GM19395 (cell line): ENCODE measurements around the gene LRRC1.

Experiments used
- ATAC-seq: cut with Tn5 transposase; IDR thresholded peaks from one replicate; pipeline ENCODE4 v1.9.1; 2021; ENCODE audit warnings: mild to moderate bottlenecking, moderate library complexity; ENCODE audit not compliant: unreplicated experiment

LRRC1 gene

GRCh38 chr6:53845280-53846195 lies 50.7 kb downstream of the LRRC1 start:
- ATAC-seq = no peak

- ATAC-seq = no peak
These were observed 51.4 kb downstream of the LRRC1 start for GRCh38 chr6:53846250-53846649.

GRCh38 chr6:53847796-53848314 lies 53.0 kb downstream of the LRRC1 start:
- ATAC-seq = no peak

- ATAC-seq = no peak
These were observed 55.7 kb downstream of the LRRC1 start for GRCh38 chr6:53850527-53850926.

DNA sequence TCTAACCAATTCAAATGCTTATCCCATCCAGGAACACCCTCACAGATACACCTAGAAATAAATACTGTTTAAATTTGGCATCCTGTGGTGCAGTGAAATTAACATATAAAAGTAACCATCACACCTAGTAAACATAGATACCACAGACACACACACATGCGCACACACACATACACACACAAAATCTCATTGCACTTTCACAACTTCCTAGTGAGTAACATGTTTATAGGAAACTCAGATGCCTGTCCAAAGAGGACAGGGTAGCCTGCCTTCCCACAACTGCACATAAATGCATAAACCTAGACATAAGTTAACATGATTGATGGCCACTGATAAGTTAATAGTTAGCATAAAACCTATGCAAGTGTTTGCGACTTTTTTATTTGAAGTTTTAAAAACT lies 56.8 kb downstream of the LRRC1 start:
- no peak for ATAC-seq

- no peak for ATAC-seq
These were observed 58.0 kb downstream of the LRRC1 start for GRCh38 chr6:53852805-53853204.

DNA sequence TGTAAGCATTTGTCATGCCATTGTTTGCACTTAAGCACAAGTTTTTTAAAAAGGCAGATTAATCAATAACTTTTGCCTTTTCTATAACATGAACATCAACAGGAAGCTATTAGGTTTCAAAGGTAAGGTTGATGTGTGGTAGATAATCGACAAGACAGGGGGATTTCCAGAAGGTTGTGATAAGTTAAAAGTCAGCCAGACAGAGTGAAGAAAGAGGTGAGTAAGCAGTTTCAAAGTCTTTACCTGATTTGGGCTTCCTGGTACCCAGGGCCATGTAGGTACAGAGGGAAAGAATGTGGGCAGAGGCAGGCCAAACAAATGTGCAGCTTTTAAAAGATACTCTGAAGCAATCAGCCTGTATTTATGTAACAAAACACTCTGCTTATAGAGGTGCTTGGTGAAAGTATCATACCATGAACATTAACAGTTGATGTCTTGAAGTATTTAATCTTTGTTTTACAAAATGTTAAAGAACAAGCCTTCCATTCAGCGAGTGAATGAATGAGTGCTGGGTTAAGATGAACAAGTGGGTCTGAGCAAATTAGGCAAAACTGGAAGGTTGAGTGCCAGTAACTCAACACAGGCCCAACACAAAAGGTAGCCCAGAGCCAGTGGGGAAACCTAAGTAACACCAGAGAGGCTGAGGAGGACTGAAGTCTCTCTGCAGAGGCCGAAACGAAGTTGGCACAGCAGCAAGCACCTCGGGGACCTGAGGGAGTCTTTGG lies 60.2 kb downstream of the LRRC1 start:
- ATAC-seq = peak; percentile 93

DNA sequence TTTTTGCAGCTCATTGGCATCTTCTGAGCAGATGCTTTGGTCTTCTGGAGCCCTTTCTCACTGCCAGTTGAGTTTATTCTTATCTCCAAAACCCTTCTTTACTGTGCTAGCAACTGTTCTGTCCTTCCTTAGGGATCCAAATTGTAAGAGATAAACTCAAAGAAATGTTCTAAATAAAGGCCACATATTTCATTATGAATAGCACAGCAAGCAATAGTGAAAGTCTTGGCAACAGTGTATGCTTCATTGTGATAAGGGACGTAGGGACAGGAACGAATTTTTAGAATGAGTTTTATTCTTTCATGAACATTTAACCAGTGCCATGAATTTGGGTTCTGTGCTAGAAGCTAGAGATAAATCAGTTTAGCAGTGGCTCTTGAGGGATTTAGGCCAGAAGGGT lies 61.1 kb downstream of the LRRC1 start:
- no peak for ATAC-seq

DNA sequence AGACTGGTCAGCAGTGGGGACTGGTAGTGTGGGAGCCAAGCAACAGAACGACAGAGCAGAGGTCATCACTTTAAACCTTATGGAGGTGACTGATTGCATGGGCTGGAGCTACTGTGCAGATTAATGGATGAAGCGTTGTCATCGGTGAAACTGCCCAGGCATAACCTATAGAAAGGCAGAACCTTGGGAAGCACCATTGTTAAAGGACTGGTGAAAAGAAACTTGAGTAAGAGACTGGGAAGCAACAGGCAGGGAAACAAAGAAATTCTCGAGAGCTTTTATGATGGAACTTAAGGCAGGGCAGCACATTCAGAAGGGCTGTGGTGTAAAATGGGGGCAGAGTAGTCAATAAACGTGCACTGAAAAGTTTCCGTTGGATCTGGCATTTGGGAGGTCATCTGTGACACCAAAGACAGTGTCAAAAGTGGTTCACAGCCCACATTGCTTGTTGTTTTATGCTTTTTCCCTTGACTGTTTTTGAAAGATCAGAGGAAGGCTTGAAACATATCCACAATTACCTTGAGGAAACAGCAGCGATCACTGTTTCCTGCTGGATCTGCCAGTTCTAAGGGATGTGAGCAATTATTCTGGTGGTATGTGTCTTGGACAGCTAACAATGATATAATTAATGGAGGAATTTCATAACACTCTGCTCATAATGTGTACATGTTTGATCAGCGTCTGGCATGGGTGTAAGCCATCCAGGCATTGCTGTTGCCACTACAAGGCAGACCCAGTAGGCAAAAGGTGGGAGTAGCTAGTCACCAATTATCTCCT lies 62.7 kb downstream of the LRRC1 start:
- no peak for ATAC-seq

DNA sequence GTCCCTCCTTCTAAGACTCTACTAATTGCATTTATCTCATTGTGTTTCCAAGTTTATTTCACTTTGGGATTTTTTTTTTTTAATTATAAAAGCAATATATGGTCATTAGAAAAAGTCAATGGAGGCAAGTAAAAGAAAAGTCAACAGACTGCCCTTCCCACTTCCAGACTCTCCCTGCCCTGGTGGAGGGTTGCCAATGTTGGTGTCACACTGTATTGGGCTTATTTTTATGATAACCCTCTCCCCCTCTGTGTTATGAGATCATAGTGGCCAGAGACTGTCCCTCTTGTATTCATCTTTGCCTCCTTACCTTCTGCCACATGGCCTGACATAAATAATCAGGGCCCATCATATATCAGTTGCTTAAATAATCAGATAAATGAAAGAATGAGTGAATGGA lies 63.4 kb downstream of the LRRC1 start:
- no peak for ATAC-seq

DNA sequence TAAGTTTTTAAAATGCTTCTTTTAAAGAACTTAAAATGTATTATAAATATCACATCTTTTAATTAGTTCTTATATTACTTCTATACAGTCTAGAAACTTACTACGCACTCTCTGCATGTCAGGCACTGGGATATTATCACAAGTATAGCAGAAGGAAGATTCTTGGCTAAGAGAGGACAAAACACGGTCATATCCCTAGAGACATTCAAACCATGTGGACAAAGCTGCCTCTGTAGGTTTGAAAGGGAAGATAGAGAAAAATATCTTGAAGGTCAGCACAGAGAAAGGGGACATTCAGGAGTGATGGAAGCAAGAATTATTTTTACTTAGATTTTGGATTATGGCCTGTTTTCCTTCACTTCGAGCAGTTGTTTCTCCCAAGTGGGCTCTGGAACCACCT lies 64.1 kb downstream of the LRRC1 start:
- ATAC-seq = no peak

DNA sequence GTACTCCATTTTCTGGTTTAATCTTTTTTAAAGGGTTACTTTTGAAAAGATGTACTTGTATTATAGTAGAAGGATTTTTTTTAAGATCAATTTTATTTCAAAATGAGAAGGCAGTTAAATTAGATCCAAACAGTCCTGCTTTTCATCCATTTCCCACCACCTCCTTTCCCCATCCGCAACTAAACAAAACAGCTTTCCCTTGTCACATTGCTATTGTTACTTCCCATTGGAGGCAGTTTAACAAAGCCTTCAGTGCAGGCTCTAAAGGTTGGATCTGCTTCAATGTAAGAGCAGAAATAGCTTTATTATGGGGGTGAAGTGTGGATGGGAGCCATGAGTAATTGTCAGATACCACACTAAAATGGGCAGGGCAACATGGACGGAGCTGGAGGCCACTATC lies 65.7 kb downstream of the LRRC1 start:
- ATAC-seq = no peak

DNA sequence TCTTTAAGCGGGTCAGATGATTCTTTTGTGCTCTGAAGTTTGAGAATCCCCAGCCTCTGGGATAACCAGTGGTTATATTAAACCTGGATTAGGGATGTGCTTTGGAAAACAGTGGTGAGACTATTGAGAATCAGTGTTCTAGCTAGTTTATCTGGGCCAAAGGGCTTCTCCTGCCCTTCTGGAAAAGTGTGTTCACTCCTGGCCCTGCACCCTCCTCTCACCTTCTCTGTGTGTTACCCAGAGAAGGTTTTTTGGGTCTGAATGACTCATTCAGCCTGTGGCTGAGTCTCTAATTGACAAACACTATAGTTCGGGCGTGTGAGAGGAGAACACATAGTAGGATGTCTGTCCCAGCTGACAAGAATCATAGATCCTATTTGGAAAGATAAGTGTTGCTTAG lies 66.7 kb downstream of the LRRC1 start:
- ATAC-seq = no peak

GRCh38 chr6:53862662-53863462 lies 68.1 kb downstream of the LRRC1 start:
- ATAC-seq = no peak

GRCh38 chr6:53864781-53865180 lies 70.0 kb downstream of the LRRC1 start:
- ATAC-seq = no peak

DNA sequence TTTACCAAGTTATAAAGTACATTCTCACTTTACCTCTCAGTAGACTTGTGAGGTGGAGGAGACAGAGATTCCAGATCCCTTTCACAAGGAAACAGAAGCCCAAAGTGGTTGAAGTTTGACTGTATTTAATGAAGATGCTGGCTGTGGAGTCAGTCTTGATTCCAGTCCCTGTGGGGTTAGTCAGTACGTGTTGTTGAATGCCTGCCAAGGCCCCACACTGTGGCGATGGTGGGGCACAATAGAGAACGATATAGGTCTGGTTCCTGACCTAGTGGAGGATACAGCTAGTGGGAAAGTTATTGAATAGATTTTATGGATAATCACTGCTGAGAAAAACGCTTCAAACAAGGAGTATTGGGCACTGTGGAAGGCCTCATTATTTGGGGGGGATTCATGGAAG lies 71.4 kb downstream of the LRRC1 start:
- ATAC-seq = no peak

- ATAC-seq = no peak
These were observed 73.8 kb downstream of the LRRC1 start for GRCh38 chr6:53868626-53869025.

- ATAC-seq = no peak
These were observed 75.2 kb downstream of the LRRC1 start for GRCh38 chr6:53869964-53870363.

DNA sequence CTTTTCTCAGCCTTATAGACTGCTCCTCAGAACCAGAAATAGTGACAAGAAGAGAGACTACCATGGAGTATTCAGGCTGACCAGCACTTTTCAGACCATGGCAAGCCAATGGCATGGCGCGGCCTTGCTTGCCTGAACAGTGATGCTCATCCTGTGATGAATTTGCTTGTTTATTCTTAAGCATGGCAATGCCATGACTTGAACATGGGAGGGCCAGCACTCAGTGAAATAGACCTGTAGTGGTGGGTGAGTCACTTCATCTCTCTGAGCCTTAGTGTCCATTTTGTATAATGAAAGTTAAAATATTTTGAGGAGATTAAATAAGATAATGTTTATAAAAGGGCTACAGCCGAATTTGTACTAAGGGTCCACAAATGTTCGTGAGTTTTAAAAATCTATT lies 79.1 kb downstream of the LRRC1 start:
- no peak for ATAC-seq

GRCh38 chr6:53874964-53875363 lies 80.2 kb downstream of the LRRC1 start:
- no peak for ATAC-seq
